ENCODE results near the gene DCAF15.
"Not testable (repeated sequence)": the region's sequence is repeated elsewhere in the genome, so short reads cannot be mapped to it uniquely, and the experiment has no call there.

DCAF15 gene, protein sequence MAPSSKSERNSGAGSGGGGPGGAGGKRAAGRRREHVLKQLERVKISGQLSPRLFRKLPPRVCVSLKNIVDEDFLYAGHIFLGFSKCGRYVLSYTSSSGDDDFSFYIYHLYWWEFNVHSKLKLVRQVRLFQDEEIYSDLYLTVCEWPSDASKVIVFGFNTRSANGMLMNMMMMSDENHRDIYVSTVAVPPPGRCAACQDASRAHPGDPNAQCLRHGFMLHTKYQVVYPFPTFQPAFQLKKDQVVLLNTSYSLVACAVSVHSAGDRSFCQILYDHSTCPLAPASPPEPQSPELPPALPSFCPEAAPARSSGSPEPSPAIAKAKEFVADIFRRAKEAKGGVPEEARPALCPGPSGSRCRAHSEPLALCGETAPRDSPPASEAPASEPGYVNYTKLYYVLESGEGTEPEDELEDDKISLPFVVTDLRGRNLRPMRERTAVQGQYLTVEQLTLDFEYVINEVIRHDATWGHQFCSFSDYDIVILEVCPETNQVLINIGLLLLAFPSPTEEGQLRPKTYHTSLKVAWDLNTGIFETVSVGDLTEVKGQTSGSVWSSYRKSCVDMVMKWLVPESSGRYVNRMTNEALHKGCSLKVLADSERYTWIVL

DNA sequence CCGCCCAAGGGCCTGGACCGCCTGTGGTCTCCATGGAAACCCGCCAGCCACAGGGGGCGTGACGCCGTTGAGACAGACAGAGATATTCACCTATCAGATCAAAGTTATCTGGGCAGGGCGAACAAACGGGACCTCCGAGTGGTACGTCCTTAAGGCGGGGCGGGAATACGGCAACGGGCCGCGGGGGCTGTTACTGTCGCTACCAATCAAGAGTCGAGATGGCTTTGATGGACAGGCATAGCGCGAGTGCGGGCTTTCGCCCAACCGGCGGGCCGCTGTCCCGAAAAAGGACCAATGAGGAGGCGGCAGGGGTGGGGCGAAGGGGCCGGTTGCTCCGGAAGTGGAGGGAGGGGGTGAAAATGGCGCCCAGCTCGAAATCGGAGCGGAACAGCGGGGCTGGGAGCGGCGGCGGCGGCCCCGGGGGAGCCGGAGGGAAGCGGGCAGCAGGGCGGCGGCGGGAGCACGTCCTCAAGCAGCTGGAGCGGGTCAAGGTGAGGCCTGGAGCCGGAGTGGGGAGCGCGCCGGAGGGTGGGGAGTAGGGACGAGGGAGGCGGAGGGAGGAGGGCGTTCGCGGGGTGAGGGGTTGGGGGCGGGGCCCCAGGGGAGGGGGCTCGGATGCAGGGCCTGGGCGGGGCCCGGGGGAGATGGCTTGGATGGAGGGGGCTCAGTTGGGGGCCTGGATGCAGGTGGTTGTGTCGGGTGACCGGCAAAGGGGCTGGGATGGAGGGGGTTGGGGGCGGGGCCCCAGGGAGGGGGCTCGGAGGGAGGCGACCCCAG lies at the start of gene DCAF15:
Gene DCAF15, plus strand, starts transcription at position 356 of the 777 bp plus-strand sequence. Its CDS starts 4 bp downstream, at position 360.
- DNase-seq, result peak; percentile 98

DNA sequence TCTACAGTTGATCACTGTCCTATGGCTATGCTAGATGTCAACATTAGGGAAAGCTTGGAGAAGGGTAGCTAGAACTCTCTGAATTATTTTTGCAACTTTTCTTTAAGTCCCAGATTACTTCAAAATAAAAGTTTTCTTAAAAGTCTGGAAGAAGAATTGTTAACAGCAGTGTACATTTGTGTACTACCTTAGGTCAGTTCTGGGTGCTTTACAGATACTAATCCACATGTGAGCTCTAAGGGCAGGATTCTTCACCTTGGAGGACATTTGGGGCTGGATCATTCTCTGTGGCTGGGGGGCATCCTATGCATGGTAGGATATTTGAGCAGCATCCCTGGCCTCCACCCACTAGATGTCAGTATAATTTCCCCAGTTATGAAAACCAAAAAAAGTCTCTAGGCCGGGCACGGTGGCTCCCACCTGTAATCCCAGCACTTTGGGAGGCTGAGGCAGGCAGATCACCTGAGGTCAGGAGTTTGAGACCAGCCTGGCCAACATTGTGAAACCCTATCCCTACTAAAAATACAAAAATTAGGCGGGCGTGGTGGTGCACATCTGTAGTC lies 49.2 kb upstream of the DCAF15 start:
- no peak for DNase-seq

DNA sequence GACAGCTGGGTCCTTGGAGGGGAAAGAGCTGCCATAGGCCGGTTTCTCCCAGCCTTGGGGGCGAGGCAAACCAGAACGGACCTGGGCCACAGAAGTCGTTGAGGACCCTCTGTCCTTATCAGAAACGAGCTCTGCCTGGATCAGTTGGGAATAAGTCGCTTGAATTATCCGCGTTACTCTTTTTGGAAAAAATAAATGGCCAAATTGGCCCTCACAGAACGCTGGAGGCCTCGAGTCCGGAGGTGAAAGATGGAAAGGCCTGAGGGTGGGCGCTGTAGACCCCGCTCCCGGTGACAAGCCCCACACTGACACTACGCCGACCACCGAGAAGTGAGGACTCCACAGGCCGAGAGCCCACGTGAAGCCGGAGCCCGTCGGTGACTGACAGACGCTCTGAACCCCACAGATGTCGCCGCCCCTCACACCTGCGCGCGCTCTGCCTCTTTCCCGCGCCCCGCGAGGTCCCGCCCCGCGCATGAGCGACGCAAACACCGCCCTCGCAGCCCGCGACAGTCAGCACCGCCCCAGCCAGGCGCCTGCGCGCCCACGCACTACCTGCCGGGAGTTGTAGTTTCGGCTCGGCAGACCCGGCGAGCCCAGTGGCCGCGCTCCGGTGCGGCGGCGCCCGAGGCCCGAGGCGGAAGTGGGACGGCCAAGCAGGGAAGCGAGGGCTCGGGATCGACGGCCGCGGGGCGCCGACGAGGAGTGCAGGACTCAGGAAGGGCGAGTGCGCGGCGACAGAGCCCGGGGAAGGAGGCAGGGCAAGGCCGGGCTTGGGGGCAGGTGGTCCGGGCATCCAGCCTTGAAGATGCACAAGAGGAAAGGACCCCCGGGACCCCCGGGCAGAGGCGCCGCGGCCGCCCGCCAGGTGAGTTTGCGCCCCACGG lies 46.4 kb upstream of the DCAF15 start, which contains the start of the genes BRME1 and CC2D1A:
Gene BRME1, minus strand, starts transcription at position 484 of the 887 bp plus-strand sequence. CDS start 1,225 bp downstream, outside the sequence.
Gene CC2D1A, plus strand, starts transcription at position 568 of the 887 bp plus-strand sequence. Its CDS starts 241 bp downstream, at position 809.
- peak; percentile 96 for DNase-seq

DNA sequence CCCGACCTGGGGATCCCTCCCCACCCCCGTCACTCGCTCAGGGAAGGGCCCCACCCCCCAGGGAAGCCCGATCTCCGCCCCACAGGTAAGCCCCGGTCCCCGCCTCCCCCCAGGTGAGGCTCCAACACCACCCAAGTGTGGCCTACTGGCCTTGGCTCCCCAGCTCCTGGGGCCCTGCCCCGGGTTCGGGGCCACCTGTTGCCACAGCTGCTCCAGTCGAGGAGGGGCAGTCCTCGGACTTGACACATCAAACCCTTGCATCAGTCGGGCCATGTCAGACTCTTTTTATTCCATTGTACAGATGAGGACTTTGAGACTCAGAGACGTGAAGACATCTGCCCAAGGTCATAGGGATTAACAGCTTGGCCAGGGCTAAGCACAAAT lies 45.8 kb upstream of the DCAF15 start:
- DNase-seq, result no peak

DNA sequence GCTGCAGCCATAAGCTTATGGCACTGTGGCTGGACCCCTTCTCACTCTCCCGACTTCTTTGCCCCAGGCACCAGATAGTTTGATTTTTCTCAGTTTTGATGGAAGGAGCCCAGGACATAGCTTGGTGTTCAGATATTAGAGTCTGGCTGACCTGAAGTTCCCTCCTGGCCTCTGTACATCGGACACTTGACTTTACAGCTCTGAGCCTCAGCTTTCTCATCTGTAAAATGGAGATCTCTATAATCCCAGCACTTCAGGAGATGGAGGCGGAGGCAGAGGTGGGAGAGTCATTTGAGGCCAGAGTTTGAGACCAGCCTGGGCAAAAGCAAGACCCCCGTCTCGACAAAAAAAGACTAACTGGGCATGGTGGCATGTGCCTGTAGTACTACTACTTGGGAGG lies 45.4 kb upstream of the DCAF15 start:
- no peak for DNase-seq

DNA sequence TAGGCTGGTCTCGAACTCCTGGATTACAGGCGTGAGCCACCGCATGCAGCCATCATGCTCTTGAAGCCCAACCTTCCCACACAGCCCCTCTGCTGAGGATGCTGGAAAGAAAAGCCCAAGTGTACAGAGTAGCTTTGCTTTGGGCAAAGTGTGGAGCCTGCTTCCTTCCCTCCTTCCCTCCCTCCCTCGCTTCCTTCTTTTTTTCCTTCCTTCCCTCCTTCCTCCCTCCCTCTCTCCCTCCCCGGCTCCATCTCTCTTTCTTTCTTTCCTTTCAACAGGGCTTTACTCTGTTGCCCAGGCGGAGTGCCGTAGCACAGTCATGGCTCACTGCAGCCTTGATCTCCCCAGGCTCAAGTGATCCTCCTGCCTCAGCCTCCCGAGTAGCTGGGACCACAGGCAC lies 43.6 kb upstream of the DCAF15 start:
- no peak for DNase-seq

DNA sequence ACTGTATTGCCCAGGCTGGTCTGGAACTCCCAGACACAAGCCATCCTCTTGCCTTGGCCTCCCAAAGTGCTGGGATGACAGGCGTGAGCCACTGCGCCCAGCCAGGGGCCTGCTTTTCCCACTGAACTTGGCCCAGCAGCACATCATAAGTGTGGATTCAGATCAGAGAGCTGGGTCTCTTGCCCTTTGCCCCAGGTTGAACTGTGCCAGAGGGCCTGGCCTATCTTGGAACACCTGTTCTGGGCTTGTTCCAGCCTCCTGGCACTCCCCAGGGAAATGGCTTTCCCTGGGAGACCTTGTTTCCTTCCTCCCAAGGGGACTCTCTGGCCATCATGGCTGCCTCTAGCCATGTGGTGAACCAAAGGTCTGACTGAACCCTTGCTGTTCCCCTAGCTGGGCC lies 42.9 kb upstream of the DCAF15 start:
- DNase-seq, result no peak

DNA sequence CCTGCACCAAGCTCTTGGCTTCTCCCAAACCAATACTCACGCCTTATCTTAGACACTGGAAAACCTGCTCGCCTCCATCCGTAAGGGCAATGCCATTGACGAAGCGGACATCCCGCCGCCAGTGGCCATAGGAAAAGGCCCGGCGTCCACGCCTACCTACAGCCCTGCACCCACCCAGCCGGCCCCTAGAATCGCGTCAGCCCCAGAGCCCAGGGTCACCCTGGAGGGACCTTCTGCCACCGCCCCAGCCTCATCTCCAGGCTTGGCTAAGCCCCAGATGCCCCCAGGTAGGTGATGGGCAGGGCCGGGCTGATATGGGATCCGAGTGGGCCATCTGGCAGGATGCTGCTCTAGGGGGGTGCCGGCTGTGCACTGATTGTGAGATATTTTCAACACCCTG lies 39.0 kb upstream of the DCAF15 start:
- no peak for DNase-seq

DNA sequence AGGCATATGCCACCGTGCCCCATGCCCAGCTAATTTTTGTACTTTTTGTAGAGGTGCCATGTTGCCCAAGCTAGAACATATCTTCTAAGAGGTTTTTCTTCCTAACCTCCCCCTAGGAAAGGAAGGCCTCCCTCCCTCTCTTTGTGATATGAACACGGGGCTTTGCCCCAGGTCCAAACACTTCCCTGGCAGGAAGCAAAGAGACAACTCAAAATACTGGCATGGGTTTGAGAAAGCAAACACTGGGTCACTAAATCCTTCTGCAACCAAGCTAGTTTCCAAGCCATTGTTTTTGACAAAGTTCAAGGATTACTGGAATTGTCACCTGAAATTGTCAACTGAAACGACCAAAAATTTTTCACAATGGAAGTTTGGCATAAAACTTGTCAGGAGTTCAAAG lies 37.5 kb upstream of the DCAF15 start:
- DNase-seq, result no peak

DNA sequence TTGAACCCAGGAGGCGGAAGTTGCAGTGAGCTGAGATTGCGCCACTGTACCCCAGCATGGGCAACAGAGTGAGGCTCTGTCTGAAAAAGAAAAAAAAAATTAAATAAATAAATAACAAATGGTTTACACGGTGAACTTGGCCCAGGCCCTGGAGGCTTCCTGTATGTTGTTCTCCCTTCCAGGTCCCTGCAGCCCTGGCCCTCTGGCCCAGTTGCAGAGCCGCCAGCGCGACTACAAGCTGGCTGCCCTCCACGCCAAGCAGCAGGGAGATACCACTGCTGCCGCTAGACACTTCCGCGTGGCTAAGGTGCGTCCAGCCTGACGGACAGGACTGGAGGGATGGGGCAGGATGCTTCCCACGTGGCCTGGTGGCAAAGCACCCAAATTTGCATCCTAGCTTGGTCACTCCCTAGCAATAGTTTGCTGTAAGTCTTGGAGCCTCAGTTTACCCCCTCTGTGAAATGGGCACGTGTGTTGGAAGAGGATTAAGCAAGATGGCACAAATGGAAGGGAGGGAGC lies 34.4 kb upstream of the DCAF15 start:
- no peak for DNase-seq

DNA sequence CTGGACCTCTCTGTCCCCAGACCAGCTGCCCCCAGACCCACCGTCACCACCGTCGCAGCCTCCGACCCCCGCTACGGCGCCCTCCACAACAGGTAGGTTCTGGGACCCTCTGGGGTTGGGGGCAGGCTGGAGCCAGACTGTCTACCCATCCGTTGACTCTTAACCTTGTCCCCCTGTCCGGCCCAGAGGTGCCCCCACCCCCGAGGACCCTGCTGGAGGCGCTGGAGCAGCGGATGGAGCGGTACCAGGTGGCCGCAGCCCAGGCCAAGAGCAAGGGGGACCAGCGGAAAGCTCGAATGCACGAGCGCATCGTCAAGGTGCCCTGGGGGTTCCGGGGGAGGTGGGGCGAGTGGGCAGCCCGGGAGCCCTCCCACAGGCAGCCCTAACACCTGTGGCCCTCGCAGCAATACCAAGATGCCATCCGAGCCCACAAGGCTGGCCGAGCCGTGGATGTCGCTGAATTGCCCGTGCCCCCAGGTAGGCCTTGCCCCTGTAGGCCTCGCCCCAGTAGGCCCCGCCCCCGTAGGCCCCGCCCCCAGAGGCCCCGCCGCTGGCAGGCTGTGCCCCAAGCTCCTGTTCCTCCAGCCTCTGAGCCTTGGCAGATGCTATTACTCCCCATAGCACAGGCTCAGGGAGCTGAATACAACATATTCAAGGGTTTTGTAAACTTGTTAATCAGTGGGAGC lies 33.4 kb upstream of the DCAF15 start:
- DNase-seq, result no peak

DNA sequence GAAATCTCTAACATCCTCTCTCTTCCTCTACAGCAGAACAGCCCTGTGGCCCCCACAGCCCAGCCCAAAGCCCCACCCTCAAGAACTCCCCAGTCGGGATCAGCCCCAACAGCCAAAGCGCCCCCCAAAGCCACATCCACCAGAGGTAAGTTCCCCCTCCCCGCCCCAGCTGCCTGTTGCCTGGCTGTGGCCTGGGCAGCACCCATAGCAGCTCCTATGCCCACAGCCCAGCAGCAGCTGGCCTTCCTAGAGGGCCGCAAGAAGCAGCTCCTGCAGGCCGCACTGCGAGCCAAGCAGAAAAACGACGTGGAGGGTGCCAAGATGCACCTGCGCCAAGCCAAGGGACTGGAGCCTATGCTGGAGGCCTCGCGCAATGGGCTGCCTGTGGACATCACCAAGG lies 31.8 kb upstream of the DCAF15 start:
- DNase-seq, result no peak

DNA sequence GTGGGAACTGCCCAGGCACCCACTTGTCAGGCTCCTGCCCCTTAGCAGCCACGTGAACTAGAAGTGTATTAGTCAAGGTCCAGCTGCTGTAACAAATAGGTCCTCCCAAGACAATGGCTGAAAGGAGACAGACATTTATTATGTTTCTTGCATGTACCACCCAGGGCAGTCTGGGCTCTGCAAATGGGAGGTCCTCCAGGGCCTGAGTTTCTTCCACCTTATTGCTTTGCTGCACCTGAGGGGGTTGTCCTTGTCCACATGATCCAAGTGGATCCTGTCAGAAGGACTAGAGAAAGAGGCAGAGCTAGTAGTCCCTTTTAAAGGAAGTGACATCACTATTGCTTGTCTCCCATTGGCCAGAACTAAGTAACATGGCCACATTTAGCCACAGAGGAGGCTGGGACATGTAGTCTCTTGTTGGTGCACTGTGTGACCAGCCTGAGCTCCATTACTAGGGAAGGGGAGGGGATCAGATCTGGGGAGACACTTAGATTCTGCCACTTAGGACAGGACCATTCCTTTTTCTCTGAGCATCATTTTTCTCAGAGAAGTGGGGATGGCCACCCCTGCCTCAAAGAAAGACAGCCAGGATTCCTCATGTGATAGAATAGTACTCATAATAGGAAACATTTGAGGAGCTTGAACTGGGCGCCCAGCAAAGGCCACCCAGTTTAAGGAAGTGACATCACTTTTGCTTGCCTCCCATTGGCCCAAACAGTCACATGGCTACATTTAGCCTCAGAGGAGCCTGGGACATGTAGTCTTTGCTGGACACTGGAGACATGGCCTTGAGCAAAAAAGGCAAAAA lies 31.2 kb upstream of the DCAF15 start:
- DNase-seq, result peak; percentile 43

DNA sequence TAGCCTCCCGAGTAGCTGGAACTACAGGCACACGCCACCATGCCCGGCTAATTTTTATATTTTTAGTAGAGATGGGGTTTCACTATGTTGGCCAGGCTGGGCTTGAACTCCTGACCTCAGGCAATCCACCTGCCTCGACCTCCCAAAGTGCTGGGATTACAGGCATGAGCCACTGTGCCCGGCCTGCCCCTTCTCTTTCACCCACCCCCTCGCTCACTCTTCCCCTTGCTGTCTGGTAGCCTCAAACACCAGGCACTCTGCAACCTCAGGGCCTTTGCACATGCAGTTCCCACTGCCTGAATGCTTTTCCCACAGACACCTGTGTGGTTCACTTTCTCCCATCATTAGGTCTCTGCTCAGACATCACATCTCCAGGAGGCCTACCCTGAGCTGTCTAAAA lies 30.2 kb upstream of the DCAF15 start:
- not testable (repeated sequence) for DNase-seq

DNA sequence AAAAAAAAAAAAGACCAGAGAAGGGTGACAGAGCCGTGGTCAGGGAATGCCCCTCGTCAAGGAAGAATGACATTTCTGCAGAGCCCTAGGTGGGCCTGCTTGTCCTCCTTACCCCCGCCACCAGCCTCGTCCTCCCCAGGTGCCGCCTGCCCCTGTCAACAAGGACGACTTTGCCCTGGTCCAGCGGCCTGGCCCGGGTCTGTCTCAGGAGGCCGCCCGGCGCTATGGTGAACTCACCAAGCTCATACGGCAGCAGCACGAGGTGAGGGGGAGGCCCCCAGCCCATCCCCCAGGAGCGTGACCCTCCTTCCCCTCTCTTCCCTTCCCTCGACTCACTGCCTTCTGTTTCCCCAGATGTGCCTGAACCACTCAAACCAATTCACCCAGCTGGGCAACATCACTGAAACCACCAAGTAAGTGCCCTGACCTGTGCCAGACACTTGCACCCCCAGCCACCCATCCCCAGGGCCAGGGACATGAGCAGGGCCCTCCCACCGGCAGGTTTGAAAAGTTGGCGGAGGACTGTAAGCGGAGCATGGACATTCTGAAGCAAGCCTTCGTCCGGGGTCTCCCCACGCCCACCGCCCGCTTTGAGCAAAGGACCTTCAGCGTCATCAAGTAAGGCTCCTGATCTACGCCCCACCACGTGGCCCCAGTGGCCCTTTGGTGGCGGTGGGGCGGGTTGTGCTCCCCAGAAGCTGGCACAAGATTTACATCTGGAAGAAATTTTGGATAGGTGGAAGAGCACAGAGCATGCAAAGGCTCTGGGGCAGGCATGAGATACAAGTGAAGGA lies 28.9 kb upstream of the DCAF15 start:
- no peak for DNase-seq

DNA sequence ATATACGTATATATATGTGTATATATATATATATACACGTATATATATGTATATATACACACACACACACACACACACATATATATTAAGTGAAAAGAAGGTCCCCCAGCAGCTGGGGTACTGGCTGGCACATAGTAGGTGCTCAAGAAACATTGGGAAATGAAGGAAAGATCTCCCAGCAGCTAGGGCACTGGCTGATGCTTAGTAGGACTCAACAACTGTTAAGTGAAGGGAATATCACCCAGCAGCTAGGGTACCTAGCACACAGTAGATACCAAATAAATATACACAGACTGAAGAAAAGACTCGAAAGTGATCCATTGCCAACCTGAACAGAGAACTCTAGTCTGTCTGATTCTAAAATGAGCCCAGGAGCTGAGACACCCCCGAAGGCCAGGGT lies 26.3 kb upstream of the DCAF15 start:
- no peak for DNase-seq

DNA sequence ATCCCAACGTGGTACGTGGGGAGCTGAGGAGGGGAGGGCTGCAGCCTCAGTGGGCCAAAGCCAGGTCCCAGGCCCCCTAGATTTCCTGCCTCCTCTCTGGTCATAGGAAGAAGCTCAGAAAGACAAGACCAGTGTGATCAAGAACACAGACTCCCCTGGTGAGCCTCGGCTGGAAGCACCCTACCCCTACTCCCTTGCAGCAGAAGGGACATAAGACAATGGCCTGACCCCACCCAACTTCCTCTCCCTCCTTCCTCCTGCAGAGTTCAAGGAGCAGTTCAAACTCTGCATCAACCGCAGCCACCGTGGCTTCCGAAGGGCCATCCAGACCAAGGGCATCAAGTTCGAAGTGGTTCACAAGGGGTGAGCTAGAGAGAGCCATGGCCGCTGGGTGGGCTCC lies 25.6 kb upstream of the DCAF15 start:
- no peak for DNase-seq

DNA sequence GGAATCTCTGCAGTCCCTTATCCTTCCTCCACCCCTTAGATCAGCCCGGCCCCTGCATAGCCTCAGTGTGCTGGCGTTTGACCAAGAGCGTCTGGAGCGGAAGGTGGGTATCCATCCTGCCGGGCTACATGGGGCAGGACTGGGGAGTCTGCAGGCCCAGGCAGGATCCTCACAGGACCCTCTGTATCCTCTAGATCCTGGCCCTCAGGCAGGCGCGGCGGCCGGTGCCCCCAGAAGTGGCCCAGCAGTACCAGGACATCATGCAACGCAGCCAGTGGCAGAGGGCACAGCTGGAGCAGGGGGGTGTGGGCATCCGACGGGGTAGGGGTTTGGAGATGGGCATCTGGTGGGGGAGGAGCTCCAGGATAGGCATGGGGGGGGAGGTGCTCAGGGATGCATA lies 23.0 kb upstream of the DCAF15 start:
- no peak for DNase-seq

DNA sequence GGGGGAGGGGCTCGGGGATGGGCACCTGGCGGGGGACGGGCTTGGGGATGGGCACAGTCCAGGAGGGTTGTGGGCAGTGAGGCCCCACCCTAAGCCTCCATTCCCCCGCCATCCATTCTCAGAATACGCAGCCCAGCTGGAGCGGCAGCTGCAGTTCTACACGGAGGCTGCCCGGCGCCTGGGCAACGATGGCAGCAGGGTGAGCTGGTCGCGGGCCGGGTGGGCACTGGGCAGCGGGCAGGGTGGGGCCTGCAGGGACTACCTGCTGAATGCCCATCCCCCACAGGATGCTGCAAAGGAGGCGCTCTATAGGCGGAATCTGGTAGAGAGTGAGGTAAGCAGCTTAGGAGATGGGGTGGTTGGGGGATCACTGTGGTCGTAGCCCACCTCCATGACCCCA lies 22.4 kb upstream of the DCAF15 start:
- DNase-seq, result no peak

DNA sequence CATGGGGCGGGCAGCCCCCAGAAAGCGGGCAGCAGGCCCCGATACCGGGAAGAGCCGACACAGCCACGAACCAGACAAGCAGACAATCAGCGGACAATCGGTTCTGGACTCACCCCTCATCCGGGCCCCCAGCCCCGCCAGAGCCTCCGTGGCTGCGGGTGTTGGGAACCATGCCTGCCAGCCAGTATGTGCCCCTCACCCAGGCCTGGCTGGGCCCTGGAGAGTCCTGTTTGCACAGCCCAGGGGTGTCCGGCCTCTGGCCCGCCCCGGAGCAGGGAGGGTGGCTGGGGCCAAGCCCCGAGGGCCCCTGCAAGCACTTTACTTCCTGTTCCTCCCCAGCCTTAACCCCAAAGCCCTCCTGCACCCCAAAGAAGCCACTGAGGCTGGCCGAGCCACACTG lies 21.9 kb upstream of the DCAF15 start:
- no peak for DNase-seq
